T-helper 17 cell (primary cell): ENCODE data around the gene DOCK3. TPM values are rescaled to one million over a fixed set of nuclear protein-coding genes. Genes with fewer than 3 reads are reported as not detected.
A peak's percentile ranks its signal among the peaks of the same experiment; 100 is the strongest.

Experiments used
- ATAC-seq: fragments of 150-1000 bp; cut with Tn5 transposase; 2 replicates; pipeline ENCODE4 v1.10.0; 2021; ENCODE audit warnings: mild to moderate bottlenecking, moderate library complexity
- DNase-seq, 3 donors: peaks; one replicate each; pipeline versions ENCODE4 v3.0.0 to v3.0.0-alpha.2; 2020 to 2021
- H3K9me3 ChIP-seq: one replicate; pipeline ENCODE4 v1.7.0; 2013; ENCODE audit warnings: low read length, mild to moderate bottlenecking; ENCODE audit not compliant: control insufficient read depth, poor library complexity, severe bottlenecking
- H3K27ac Mint-ChIP-seq: one replicate; pipeline ENCODE4 v1.8.0; 2022; ENCODE audit warnings: mild to moderate bottlenecking, moderate library complexity, mixed read lengths
- H3K27me3 Mint-ChIP-seq: one replicate; pipeline ENCODE4 v1.8.0; 2022; ENCODE audit warnings: mixed read lengths
- H3K36me3 Mint-ChIP-seq: one replicate; pipeline ENCODE4 v1.8.0; 2022; ENCODE audit warnings: low read depth, mixed read lengths
- H3K4me1 Mint-ChIP-seq: one replicate; pipeline ENCODE4 v1.8.0; 2022; ENCODE audit warnings: mild to moderate bottlenecking, mixed read lengths
- H3K4me3 Mint-ChIP-seq: one replicate; pipeline ENCODE4 v1.8.0; 2022; ENCODE audit warnings: mild to moderate bottlenecking, moderate library complexity, mixed read lengths
- total RNA-seq, 4 donors: library from RNA in 2 of 4; stranded (reverse) in 2 of 4; gene quantifications; one replicate each; pipeline ENCODE4 v1.2.3 and lab custom pipeline; 2022 to 2026

DOCK3 gene
- total RNA-seq, 2 donors from 2014 or later: 1.9 to 3.2 TPM

DNA sequence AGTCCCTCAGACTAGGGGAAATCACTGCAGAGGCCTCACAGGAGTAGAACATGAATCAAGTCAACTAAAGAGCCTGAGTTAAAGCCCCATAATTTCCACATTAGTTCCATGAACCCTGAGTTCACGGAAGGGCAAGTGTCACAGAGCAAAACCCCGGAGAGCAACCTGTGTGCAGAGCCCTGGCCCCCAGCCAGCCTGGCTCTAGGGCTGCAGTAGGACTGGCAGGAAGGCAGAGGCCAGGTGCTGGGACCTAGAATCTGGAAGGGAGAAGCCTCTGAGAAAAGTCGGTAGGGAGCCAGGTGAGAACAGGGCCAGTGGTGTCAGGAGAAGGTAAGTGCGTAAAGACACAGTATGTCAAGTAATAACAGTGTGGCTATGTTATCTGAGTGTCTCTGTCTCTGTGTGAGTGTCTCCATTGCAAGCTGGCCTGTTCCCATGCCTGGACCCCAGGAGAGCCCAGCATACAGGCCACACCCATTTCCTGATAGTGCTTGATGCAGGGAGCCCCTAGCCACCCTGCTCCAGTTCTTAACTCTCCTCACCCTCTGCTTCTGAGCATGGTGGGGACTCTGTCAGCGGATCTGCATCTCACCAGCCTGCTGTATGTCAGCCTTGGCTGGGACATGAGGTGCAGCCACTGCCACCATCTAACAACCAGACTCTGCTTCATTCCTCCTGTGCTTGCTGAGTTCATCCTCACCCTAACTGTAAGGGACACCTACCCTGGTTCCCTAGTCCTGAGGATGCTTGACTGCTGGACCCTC lies 699.1 kb downstream of the DOCK3 start:
- Mint-ChIP-seq H3K27ac (peak overlapping the region; percentile 86), H3K4me3 (no peak overlapping the region), H3K4me1 (no peaks in the 10 kb centered on the region), H3K36me3 (peaks cover 4% of the 10 kb centered on the region), H3K27me3 (peaks cover 8% of the 10 kb centered on the region)
- no peak for ATAC-seq
- DNase-seq: no peak
- H3K9me3 ChIP-seq: no peaks in the 10 kb centered on the region

DNA sequence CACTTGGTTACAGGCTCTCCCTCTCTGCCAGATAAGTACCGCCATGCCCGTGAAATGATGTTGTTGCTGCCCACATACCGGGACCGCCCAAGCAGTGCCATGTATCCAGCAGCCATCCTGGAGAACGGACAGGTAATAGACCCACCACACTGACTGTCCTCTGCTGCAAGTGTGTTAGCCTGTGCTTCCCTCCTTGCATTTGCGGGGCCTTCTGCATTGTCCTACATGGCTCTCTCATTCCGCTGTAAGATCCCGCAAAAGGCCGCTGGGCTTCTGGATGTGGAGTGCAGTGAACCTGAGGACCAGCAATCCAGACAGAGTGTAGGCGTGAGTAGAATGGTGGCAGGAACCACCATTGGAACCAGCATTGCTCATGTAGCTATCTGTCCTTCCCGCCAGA lies 699.7 kb downstream of the DOCK3 start:
- Mint-ChIP-seq H3K4me3 (no peak overlapping the region), H3K27me3 (peaks cover 4% of the 10 kb centered on the region), H3K36me3 (peaks cover under 1% of the 10 kb centered on the region), H3K27ac (no peak overlapping the region), H3K4me1 (peaks cover 5% of the 10 kb centered on the region)
- H3K9me3 ChIP-seq: no peaks in the 10 kb centered on the region
- ATAC-seq: no peak
- DNase-seq: no peak

DNA sequence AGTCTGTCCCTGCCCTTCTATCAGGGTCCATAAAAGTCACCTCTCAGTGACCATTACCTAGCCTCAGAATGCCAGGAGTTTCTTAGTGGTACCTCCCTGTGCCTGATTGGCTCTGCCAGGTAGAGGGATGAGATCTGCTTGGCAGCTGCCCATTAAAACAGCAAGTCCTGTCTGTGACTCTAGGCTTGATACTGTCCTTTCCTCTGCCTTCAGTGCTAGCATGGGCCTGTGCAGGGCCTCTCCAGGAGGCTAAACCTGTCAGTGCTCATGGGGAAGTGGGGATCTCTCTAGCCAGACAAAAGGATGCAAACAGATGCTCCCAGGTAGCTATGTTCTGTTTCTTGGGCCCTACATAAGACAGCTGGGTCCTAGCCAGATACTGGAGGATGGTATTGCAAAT lies 700.4 kb downstream of the DOCK3 start:
- peaks cover 5% of the 10 kb centered on the region for H3K4me1 Mint-ChIP-seq
- no peaks in the 10 kb centered on the region for H3K36me3 Mint-ChIP-seq
- no peaks in the 10 kb centered on the region for H3K9me3 ChIP-seq
- ATAC-seq: no peak
- no peak for DNase-seq
- no peaks in the 10 kb centered on the region for H3K27me3 Mint-ChIP-seq
- H3K4me3 Mint-ChIP-seq: no peak overlapping the region
- no peak overlapping the region for H3K27ac Mint-ChIP-seq

DNA sequence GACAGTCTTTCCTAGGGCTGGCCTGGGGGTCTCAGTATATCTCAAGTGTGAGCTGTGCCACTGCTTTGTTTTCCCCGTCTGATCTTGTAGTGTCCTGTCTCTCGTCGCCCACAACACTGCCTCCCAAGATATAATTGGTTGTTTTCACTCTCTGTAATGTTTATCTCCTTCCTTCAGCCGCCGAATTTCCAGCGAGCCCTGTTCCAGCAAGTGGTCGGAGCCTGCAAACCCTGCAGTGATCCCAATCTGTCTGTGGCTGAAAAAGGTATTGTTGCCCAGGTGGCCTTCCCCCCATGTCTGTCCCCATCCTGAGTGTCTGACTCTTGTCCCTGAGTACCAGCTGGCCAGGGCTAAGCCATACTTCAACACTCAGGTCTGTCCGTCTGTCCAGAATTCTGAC lies 700.8 kb downstream of the DOCK3 start:
- Mint-ChIP-seq H3K4me1 (peaks cover 5% of the 10 kb centered on the region), H3K4me3 (no peak overlapping the region), H3K27me3 (no peaks in the 10 kb centered on the region), H3K27ac (no peak overlapping the region), H3K36me3 (no peaks in the 10 kb centered on the region)
- ATAC-seq (no peak), DNase-seq (no peak)
- no peaks in the 10 kb centered on the region for H3K9me3 ChIP-seq

DNA sequence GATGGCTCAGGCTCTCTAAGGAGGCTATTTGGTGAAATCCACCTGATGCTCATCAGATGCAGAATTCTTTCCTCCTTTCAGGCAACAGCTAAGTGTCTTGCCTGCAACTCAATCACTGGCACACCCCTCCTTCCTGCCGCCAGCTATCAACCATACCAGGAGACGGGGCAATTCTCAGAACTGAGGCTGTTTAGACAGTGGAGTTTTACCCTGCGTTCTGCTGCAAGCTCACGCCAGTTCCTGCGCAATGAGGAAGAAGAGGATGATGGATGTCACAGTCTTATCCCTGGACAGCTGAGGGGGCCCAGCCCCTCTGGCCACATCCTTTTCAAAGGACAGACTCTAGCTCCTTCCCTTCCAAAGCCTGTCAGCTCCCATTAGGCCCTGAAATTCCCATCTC lies 703.3 kb downstream of the DOCK3 start:
- Mint-ChIP-seq H3K27ac (no peak overlapping the region), H3K4me1 (peaks cover 6% of the 10 kb centered on the region), H3K4me3 (no peak overlapping the region), H3K27me3 (no peaks in the 10 kb centered on the region), H3K36me3 (no peaks in the 10 kb centered on the region)
- no peaks in the 10 kb centered on the region for H3K9me3 ChIP-seq
- no peak for DNase-seq
- no peak for ATAC-seq

- H3K9me3 ChIP-seq: no peaks in the 10 kb centered on the region
- H3K36me3 Mint-ChIP-seq: no peaks in the 10 kb centered on the region
- H3K4me1 Mint-ChIP-seq: peaks cover 11% of the 10 kb centered on the region
- DNase-seq (no peak), ATAC-seq (no peak)
- H3K4me3 Mint-ChIP-seq: no peak overlapping the region
- H3K27ac Mint-ChIP-seq: no peak overlapping the region
- no peaks in the 10 kb centered on the region for H3K27me3 Mint-ChIP-seq
Observed at GRCh38 chr3:51378726-51379125, 704.0 kb downstream of the DOCK3 start.

DNA sequence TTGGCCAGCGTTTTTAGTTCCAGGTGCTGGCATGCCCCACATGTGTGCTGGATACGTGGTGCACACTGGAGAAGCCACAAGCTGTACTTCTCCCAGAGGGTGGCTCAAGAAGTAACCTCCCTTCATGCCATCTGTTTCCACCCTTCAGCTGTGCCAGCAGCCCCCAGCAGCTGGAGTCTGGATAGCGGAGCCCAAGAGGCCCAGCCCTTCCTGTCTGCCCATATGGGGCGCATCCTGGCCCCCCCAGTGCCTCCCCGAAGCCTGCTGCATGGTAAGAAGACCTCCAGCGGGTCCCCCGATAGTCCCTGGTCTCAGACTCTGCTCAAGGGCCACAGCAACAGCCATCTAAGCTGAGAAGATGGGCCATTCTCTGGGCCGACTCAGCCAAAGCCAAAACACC lies 704.6 kb downstream of the DOCK3 start:
- H3K9me3 ChIP-seq: no peaks in the 10 kb centered on the region
- no peaks in the 10 kb centered on the region for H3K27me3 Mint-ChIP-seq
- no peak overlapping the region for H3K4me3 Mint-ChIP-seq
- no peak for ATAC-seq
- no peak for DNase-seq
- peaks cover 16% of the 10 kb centered on the region for H3K4me1 Mint-ChIP-seq
- H3K36me3 Mint-ChIP-seq: no peaks in the 10 kb centered on the region
- no peak overlapping the region for H3K27ac Mint-ChIP-seq

DNA sequence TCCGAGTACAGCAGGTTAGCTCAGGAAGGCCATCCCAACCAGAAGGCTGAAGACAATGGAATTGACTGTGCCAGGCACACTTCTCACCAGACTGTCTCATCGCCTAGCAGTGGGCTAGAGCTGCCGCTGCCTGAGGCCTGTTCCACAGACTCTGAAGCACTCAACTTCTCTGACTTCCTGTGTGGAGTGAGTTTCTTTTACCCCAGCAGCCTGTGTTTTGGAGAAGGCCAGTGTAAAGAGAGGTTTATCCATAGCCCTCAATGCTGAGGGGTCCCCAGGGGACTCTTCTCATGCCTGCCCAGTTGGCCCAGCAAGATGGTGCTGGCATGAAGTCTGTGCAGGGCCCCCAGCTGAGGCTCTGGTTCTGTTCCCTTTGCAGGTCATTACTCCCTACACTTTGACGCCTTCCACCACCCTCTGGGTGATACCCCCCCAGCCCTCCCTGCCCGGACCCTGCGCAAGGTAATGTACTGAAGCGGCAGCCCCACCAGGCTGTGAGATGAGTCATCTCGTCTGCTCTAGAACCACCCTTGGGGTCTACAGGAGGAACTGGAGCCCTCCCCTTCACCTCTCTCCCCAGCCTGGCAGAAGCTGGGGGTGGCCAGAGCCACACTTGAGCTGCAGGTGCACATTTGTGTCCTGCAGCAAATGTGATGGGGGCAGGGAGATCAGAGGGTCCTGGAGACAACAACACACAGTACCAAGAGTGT lies 705.2 kb downstream of the DOCK3 start:
- H3K9me3 ChIP-seq: no peaks in the 10 kb centered on the region
- peaks cover 21% of the 10 kb centered on the region for H3K4me1 Mint-ChIP-seq
- no peak overlapping the region for H3K4me3 Mint-ChIP-seq
- H3K27ac Mint-ChIP-seq: no peak overlapping the region
- no peaks in the 10 kb centered on the region for H3K36me3 Mint-ChIP-seq
- ATAC-seq: no peak
- DNase-seq: no peak
- no peaks in the 10 kb centered on the region for H3K27me3 Mint-ChIP-seq

- DNase-seq: no peak
- H3K27me3 Mint-ChIP-seq: no peaks in the 10 kb centered on the region
- H3K36me3 Mint-ChIP-seq: no peaks in the 10 kb centered on the region
- H3K4me3 Mint-ChIP-seq: no peak overlapping the region
- no peaks in the 10 kb centered on the region for H3K9me3 ChIP-seq
- H3K4me1 Mint-ChIP-seq: peaks cover 27% of the 10 kb centered on the region
- no peak for ATAC-seq
- no peak overlapping the region for H3K27ac Mint-ChIP-seq
Observed at GRCh38 chr3:51380601-51381332, 706.0 kb downstream of the DOCK3 start.

DNA sequence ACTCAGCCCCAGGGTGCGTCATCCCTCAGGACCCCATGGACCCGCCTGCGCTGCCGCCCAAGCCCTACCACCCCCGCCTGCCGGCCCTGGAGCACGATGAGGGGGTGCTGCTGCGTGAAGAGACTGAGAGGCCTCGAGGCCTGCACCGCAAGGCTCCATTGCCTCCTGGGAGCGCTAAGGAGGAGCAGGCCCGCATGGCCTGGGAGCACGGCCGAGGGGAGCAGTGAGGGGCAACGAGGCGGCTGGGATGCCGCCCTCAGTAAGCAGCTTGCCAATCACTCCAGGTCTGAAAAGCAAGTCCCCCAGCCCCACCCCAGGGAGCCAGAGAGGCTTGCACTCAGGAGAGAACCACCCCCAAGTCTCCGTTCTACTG lies 706.6 kb downstream of the DOCK3 start:
- no peaks in the 10 kb centered on the region for H3K9me3 ChIP-seq
- Mint-ChIP-seq H3K27me3 (no peaks in the 10 kb centered on the region), H3K4me1 (peaks cover 32% of the 10 kb centered on the region), H3K36me3 (no peaks in the 10 kb centered on the region), H3K27ac (no peak overlapping the region), H3K4me3 (no peak overlapping the region)
- DNase-seq (no peak), ATAC-seq (no peak)

DNA sequence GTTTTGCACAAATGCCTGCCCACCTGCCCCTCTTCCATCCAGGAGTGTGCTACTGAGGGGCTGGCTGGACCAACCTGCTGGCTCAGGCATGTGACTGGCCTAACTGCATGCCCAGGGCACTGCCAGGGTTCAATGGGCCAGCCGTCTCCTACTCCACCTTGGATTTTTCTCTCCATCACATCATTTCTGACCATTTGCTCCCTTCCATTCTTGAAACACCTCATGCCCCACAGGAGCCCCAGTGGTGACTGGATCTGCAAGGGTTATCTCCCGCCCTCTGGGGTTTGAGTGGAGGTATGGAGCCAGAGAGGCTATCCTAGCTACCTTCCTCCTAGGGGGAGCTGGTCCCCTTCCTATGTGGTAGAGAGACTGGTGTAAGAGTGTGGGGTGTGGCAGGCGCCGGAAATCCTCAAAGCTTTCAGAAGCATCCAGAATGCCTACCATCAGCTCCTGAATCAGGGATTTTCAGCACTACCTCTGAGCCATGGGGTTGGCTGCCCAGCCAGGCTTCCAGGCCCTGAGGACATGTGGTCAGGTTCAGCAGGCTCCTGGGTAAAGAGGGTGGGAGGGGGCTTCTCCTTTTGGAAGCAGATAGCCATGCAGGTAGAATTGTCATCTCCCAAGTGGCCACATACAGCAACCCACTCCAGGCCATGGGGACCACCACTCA lies 707.5 kb downstream of the DOCK3 start:
- Mint-ChIP-seq H3K4me3 (no peak overlapping the region), H3K27me3 (no peaks in the 10 kb centered on the region), H3K27ac (no peak overlapping the region), H3K4me1 (peaks cover 35% of the 10 kb centered on the region), H3K36me3 (no peaks in the 10 kb centered on the region)
- no peaks in the 10 kb centered on the region for H3K9me3 ChIP-seq
- no peak for ATAC-seq
- no peak for DNase-seq

GRCh38 chr3:51382947-51383578 lies 708.3 kb downstream of the DOCK3 start:
- H3K9me3 ChIP-seq: no peaks in the 10 kb centered on the region
- Mint-ChIP-seq H3K4me3 (no peak overlapping the region), H3K27me3 (no peaks in the 10 kb centered on the region), H3K4me1 (peaks cover 41% of the 10 kb centered on the region), H3K36me3 (peaks cover 4% of the 10 kb centered on the region), H3K27ac (no peak overlapping the region)
- ATAC-seq: no peak
- DNase-seq: no peak
